IMR-90 (cell line): Measurements from ENCODE around the gene RPL19. TPM values are rescaled to one million over a fixed set of nuclear protein-coding genes. Genes with fewer than 3 reads are reported as not detected.

ENCODE experiments used
- ATAC-seq: fragments of 200-7000 bp; cut with Tn5 transposase; 2 replicates; pipeline ENCODE4 v1.9.1; 2020; ENCODE audit warnings: low read depth, mild to moderate bottlenecking, moderate library complexity
- BruUV-seq: library from RNA; stranded (reverse); fragments of 400-500 nt; replicated peaks from 2 replicates; lab custom pipeline; 2021; lab: Mats Ljungman, UMichigan
- CTCF ChIA-PET: fragments of 300-600 bp; formaldehyde crosslinking; extraction: SDS; loops from one replicate; lab custom pipeline; 2021; ENCODE audit warnings: antibody characterized with exemption; lab: Yijun Ruan, JAX
- POLR2A ChIA-PET: fragments of 300-600 bp; sonication (Branson Sonifier 250); formaldehyde crosslinking; loops from one replicate; lab custom pipeline; 2022; ENCODE audit warnings: antibody characterized with exemption; ENCODE audit not compliant: unreplicated experiment; lab: Charles Lee
- DNase-seq: peaks from one replicate; pipeline ENCODE4 v3.0.0; 2013
- H2AFZ ChIP-seq: replicated peaks from 2 replicates; pipeline ENCODE3; 2013; ENCODE audit warnings: low read length, mild to moderate bottlenecking; ENCODE audit not compliant: poor library complexity
- H2AK5ac ChIP-seq: 2 replicates; pipeline ENCODE4 v1.6.1; 2013; ENCODE audit warnings: low read depth, low read length, inconsistent platforms
- H2AK9ac ChIP-seq: replicated peaks from 2 replicates; pipeline ENCODE3; 2013; ENCODE audit warnings: mild to moderate bottlenecking, low read depth, low read length, moderate library complexity; ENCODE audit not compliant: poor library complexity
- H2BK120ac ChIP-seq: 2 replicates; pipeline ENCODE4 v1.6.1; 2013; ENCODE audit warnings: low read depth, low read length, inconsistent platforms
- H2BK15ac ChIP-seq: 3 replicates; pipeline ENCODE4 v1.6.1; 2013; ENCODE audit warnings: low read depth, low read length, inconsistent platforms
- H2BK20ac ChIP-seq: 2 replicates; pipeline ENCODE4 v1.6.1; 2013; ENCODE audit warnings: low read depth, mild to moderate bottlenecking, inconsistent platforms, low read length, moderate library complexity
- H2BK5ac ChIP-seq: 2 replicates; pipeline ENCODE4 v1.6.1; 2013; ENCODE audit warnings: mild to moderate bottlenecking, low read depth, low read length, inconsistent platforms; ENCODE audit not compliant: poor library complexity, severe bottlenecking
- H3K14ac ChIP-seq: replicated peaks from 2 replicates; pipeline ENCODE4 v1.6.1; 2013; ENCODE audit warnings: low read depth, low read length, inconsistent platforms
- H3K18ac ChIP-seq: 2 replicates; pipeline ENCODE4 v1.6.1; 2013; ENCODE audit warnings: low read depth, low read length, control low read depth
- H3K23ac ChIP-seq: 2 replicates; pipeline ENCODE4 v1.6.1; 2013; ENCODE audit warnings: low read depth, low read length, inconsistent platforms
- H3K27ac ChIP-seq: 2 replicates; pipeline ENCODE4 v1.5.1; 2013; ENCODE audit warnings: mild to moderate bottlenecking, control low read depth, low read length; ENCODE audit not compliant: insufficient read depth
- H3K27me3 ChIP-seq: 2 replicates; pipeline ENCODE4 v1.6.1; 2013; ENCODE audit warnings: low read length; ENCODE audit not compliant: control insufficient read depth, insufficient read depth
- H3K36me3 ChIP-seq: 2 replicates; pipeline ENCODE4 v1.6.1; 2013; ENCODE audit warnings: low read length, mixed read lengths; ENCODE audit not compliant: control insufficient read depth, insufficient read depth
- H3K4ac ChIP-seq: 2 replicates; pipeline ENCODE4 v1.6.1; 2013; ENCODE audit warnings: low read depth, low read length, inconsistent platforms
- H3K4me1 ChIP-seq: 2 replicates; pipeline ENCODE4 v1.6.1; 2013; ENCODE audit warnings: low read length, mixed read lengths; ENCODE audit not compliant: control insufficient read depth, insufficient read depth
- H3K4me2 ChIP-seq: 2 replicates; pipeline ENCODE4 v1.6.1; 2013; ENCODE audit warnings: low read depth, mild to moderate bottlenecking, control low read depth, low read length, moderate library complexity
- H3K4me3 ChIP-seq: 2 replicates; pipeline ENCODE4 v1.5.1; 2013; ENCODE audit warnings: low read depth, mild to moderate bottlenecking, control low read depth, low read length, moderate library complexity; ENCODE audit not compliant: insufficient read depth
- H3K56ac ChIP-seq: 2 replicates; pipeline ENCODE4 v1.6.1; 2013; ENCODE audit warnings: low read length, inconsistent platforms; ENCODE audit not compliant: insufficient read depth; ENCODE audit errors: extremely low read depth
- H3K79me1 ChIP-seq, 2 experiments: 2 replicates each; pipeline ENCODE4 v1.6.1; 2013; ENCODE audit warnings: low read length in 2 of 2, inconsistent platforms in 1 of 2, low read depth in 1 of 2
- H3K9ac ChIP-seq: 2 replicates; pipeline ENCODE4 v1.6.1; 2013; ENCODE audit warnings: low read depth, low read length, control low read depth
- H3K9me1 ChIP-seq: 2 replicates; pipeline ENCODE4 v1.6.1; 2013; ENCODE audit warnings: low read length, inconsistent platforms; ENCODE audit not compliant: insufficient read depth
- H3K9me3 ChIP-seq: 2 replicates; pipeline ENCODE4 v1.6.1; 2013; ENCODE audit warnings: low read length; ENCODE audit not compliant: control insufficient read depth, insufficient read depth
- H4K20me1 ChIP-seq: 2 replicates; pipeline ENCODE4 v1.6.1; 2013; ENCODE audit warnings: low read length, inconsistent platforms; ENCODE audit not compliant: insufficient read depth
- H4K5ac ChIP-seq: 2 replicates; pipeline ENCODE4 v1.6.1; 2013; ENCODE audit warnings: mild to moderate bottlenecking, low read depth, low read length, control low read depth
- H4K8ac ChIP-seq, 2 experiments: 2 replicates each; pipeline ENCODE4 v1.6.1; 2013; ENCODE audit warnings: low read depth in 2 of 2, low read length in 2 of 2, control low read depth in 1 of 2, inconsistent platforms in 1 of 2
- H4K91ac ChIP-seq: 2 replicates; pipeline ENCODE4 v1.6.1; 2013; ENCODE audit warnings: low read depth, low read length, inconsistent platforms; ENCODE audit not compliant: insufficient read depth
- CEBPB ChIP-seq: IDR thresholded peaks from 2 replicates; pipeline ENCODE4 v1.6.1; 2012; ENCODE audit warnings: low read depth, low read length, improper control_type of control experiment
- CHD1 ChIP-seq: IDR thresholded peaks from 2 replicates; pipeline ENCODE4 v1.6.1; 2012; ENCODE audit warnings: low read depth, low read length, improper control_type of control experiment
- FOS ChIP-seq: fragments of 150-350 bp; IDR thresholded peaks from 2 replicates; pipeline ENCODE4 v1.6.1; 2016; ENCODE audit warnings: low read depth, low read length
- MAFK ChIP-seq: IDR thresholded peaks from 2 replicates; pipeline ENCODE4 v1.6.1; 2012; ENCODE audit warnings: low read depth, low read length, improper control_type of control experiment
- MAZ ChIP-seq: IDR thresholded peaks from 2 replicates; pipeline ENCODE4 v1.6.1; 2012; ENCODE audit warnings: low read depth, mild to moderate bottlenecking, low read length, improper control_type of control experiment, moderate library complexity, borderline replicate concordance
- MXI1 ChIP-seq: IDR thresholded peaks from 2 replicates; pipeline ENCODE4 v1.6.1; 2012; ENCODE audit warnings: low read depth, mild to moderate bottlenecking, low read length, moderate library complexity, borderline replicate concordance
- NFE2L2 ChIP-seq: fragments of 150-350 bp; IDR thresholded peaks from 2 replicates; pipeline ENCODE4 v1.6.1; 2016; ENCODE audit warnings: low read depth, mild to moderate bottlenecking, low read length
- RCOR1 ChIP-seq: IDR thresholded peaks from 2 replicates; pipeline ENCODE4 v1.6.1; 2012; ENCODE audit warnings: mild to moderate bottlenecking, low read length, improper control_type of control experiment; ENCODE audit not compliant: insufficient replicate concordance
- RFX5 ChIP-seq: IDR thresholded peaks from 2 replicates; pipeline ENCODE4 v1.8.0; 2012; ENCODE audit warnings: low read depth, mild to moderate bottlenecking, low read length, moderate library complexity
- USF2 ChIP-seq: fragments of 150-350 bp; IDR thresholded peaks from 2 replicates; pipeline ENCODE4 v1.6.1; 2017; ENCODE audit warnings: mild to moderate bottlenecking, antibody characterized with exemption, low read length, low read depth
- WGBS, 2 experiments: methylation state at CpG; one replicate each; pipeline versions ENCODE4 v1.1.5 to v1.1.7; 2013; ENCODE audit warnings: missing lambda C conversion rate in 2 of 2; ENCODE audit not compliant: insufficient read length in 1 of 2; ENCODE audit errors: extremely low coverage in 2 of 2; 5-methylcytosine and 5-hydroxymethylcytosine counted together
- dilution Hi-C: fragments of 300-500 bp; cut with HindIII; formaldehyde crosslinking; loops from one replicate; pipeline ENCODE4 v1.14.3; 2018; ENCODE audit warnings: low sequenced_read_pairs; ENCODE audit not compliant: unreplicated experiment
- in situ Hi-C: fragments of 300-500 bp; cut with MboI; formaldehyde crosslinking; loops from 3 replicates; pipeline ENCODE4 v1.14.3; 2019; ENCODE audit warnings: low sequenced_read_pairs, inconsistent platforms, mixed read lengths
- intact Hi-C: fragments of 100-400 bp; cut with micrococcal nuclease; formaldehyde crosslinking; loops from 2 replicates; pipeline ENCODE4 v1.10.0; 2022
- polyA plus RNA-seq, 3 experiments: library from polyadenylated mRNA; depleted of rRNA; stranded (reverse); fragments of >200 nt; gene quantifications; 2 replicates each; pipeline ENCODE4 v1.2.3, GENCODE V29; 2012; ENCODE audit warnings: low replicate concordance in 1 of 3
- total RNA-seq: library from RNA; depleted of rRNA; stranded (reverse); fragments of >200 nt; gene quantifications from 2 replicates; pipeline ENCODE4 v1.2.3, GENCODE V29; 2012

RPL19 gene
- total and polyA plus RNA-seq, 2 of the 4 experiments (the other 2 are of a cell fraction): 2,101 to 2,466 TPM

- peak overlapping the region; percentile 99; the same call in 1 of the 2 replicates for H4K91ac ChIP-seq
- intact Hi-C loops (no loop called here), in situ Hi-C loops (no loop called here), dilution Hi-C loops (no loop called here)
- ChIA-PET POLR2A (no interaction called here), CTCF (no interaction called here)
- H3K56ac ChIP-seq: peak overlapping the region; percentile 100
- peak overlapping the region; percentile 24; the same call in 1 of the 2 replicates for H2AK5ac ChIP-seq
- no peak overlapping the region for H2BK120ac ChIP-seq
- ATAC-seq (no peak), DNase-seq (no peak)
- peak overlapping the region; percentile 89 for H3K9ac ChIP-seq
- H3K4me2 ChIP-seq: peak overlapping the region; percentile 98
- peaks cover 37% of the 10 kb centered on the region for H4K20me1 ChIP-seq
- H2AFZ ChIP-seq: no peak overlapping the region
- H2BK15ac ChIP-seq: no peak overlapping the region
- no peaks in the 10 kb centered on the region for H3K27me3 ChIP-seq
- H3K36me3 ChIP-seq: peaks cover 39% of the 10 kb centered on the region
- H3K9me1 ChIP-seq: peaks cover 14% of the 10 kb centered on the region
- H3K27ac ChIP-seq: peak overlapping the region; percentile 42; the same call in 1 of the 2 replicates
- peak overlapping the region; percentile 86 for H3K4me3 ChIP-seq
- peak overlapping the region; percentile 86; the same call in 1 of the 2 replicates for H3K23ac ChIP-seq
- H3K4me1 ChIP-seq: peaks cover 11% of the 10 kb centered on the region
- BruUV-seq: no TSS peak
- 17% methylated on average over 3 of the region's 11 CpGs; no CpG with 5 or more reads in 1 of the 2 experiments for WGBS, 2 experiments
- H2BK20ac ChIP-seq: no peak overlapping the region
- no peak overlapping the region for H3K18ac ChIP-seq
- TF ChIP-seq MXI1 (no peak), RFX5 (no peak), CHD1 (no peak), USF2 (no peak), RCOR1 (no peak), FOS (no peak), MAZ (no peak), NFE2L2 (no peak), MAFK (no peak), CEBPB (no peak)
- H2BK5ac ChIP-seq: no peak overlapping the region
- peak overlapping the region; percentile 10 for H4K5ac ChIP-seq
- H3K79me1 ChIP-seq: peaks cover 31 to 58% of the 10 kb centered on the region in 2 experiments
- peak overlapping the region; percentile 99; the same call in 1 of the 2 replicates for H3K4ac ChIP-seq
- H2AK9ac ChIP-seq: peak overlapping the region; percentile 91
- H4K8ac ChIP-seq: peak overlapping the region; percentile 85 to 97
- H3K9me3 ChIP-seq: no peaks in the 10 kb centered on the region
- H3K14ac ChIP-seq: peak overlapping the region; percentile 100
Measured at GRCh38 chr17:39200957-39201510, 951 bp downstream of the RPL19 start.
